Glomerular visceral epithelial cell (primary cell): ENCODE data around the gene RUNX1.
"Not testable (repeated sequence)": the region's sequence is repeated elsewhere in the genome, so short reads cannot be mapped to it uniquely, and the experiment has no call there.

ENCODE experiments used
- DNase-seq: peaks from one replicate; pipeline ENCODE4 v3.0.0-alpha.2; 2016; ENCODE audit errors: extremely low spot score

RUNX1 gene

DNA sequence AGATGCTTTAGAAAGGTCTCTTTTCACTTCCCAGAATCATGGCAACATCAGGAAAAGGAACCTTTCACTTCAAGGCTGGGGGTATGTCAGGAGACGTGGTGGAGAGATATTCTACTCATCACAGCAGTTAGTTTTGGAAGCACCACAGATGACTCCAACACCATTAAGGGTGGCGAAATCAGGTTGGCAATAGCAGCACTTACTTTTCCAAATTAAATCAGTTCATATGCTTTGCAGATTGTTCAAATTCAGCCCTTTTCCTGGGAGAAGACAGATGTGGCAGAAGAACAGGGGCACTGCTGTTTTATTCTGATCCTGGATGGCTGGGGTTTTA, 79.0 kb downstream of the RUNX1 start:
- no peak for DNase-seq

- DNase-seq, result no peak
Observed at GRCh38 chr21:34969423-34970166, 79.5 kb downstream of the RUNX1 start.

DNA sequence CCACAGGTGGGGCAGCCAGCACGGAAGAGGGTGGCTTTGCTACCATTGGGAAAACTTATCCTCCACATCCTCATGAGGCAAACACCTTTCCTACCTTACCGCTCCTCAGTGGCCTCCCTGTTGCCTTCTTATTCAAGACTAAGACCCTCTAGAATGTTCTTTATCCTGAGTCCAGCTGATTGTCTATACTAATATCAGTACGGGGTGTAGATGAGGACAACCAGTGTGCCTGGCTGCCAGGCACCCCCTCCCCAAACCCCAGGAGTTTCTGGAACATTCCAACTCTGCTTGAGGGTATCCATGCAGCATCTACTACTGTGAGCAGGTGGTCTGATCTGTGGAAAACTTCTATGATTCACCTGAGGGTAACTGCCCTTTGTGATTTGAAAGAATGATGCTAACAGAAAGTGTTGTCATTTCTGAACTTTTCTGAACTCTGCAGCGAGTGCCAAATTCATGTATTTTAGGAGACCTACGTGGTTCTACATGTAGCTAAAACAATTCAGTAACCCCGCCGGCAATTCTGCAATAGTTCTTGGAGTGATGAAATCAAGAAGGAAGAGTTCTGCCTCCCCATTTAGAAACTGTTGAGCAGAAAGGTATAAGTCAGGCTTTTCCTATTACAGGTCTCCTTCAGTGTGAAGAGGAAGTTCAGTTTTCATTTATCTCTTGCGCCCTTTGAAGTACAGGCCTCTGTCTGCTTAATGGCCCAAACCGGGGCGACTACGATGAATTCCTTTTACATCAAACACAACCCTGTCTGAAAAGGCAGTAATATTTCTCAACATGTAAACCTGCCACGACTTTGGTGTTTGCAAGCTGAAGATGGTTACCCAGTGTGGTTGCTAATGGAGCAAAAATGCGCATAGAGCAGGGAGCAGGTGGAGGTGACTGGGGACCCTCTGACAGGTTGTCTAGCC, 80.4 kb downstream of the RUNX1 start:
- DNase-seq, result no peak

DNA sequence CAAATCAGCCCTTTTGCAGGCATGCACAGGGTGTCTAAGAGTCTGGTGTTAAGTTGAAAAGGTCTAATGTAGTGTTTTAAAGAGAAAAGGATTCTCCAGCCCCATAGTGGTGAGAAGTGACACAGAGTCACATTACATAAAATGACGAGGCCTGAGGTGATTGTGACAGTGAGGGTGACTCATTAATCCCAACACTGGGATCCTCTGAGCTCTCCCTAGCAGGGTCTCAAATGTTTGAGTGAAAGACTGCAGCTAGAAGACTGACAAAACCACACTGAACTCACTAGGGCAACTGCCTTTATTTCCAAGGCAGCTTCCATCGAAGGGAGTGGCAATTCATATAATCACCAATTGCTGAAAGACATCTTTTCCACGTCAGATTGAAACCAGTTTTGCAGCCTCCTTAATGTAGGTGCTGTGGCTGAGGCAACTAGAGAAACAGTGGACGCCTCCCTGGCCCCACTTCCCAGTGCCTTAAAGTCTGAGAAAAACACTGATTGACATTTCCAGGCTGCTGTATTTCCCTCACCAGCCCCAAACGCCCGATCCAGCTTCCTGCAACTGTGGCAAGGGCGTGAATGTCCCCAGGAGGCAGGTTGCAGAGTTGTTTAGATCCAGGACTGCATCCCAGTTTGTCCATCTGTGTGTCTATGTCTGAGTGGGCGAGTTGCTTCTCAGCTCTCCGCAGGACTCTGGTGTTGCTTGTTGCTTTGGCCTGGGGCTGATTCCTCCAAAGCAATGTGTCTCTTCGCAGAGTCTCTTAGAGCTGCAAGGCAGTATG, 81.4 kb downstream of the RUNX1 start:
- no peak for DNase-seq

DNA sequence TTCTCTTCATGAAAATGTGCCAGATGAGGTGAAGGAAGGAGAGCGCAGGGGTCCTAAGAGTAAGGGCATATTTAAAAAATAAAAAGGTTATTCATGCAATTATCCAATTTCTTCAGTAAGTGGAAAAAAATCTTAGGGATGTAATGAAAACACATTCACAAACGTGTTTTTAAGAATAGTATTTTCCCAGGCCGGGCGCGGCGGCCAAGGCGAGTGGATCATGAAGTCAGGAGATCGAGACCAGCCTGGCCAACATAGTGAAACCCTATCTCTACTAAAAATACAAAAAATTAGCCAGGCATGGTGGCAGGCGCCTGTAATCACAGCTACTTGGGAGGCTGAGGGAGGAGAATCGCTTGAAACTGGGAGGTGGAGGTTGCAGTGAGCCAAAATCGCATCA, 82.2 kb downstream of the RUNX1 start:
- not testable (repeated sequence) for DNase-seq

- no peak for DNase-seq
Observed at GRCh38 chr21:34965200-34966174, 83.6 kb downstream of the RUNX1 start.

GRCh38 chr21:34962586-34963222, 86.4 kb downstream of the RUNX1 start:
- DNase-seq, result no peak

- no peak for DNase-seq
Observed at GRCh38 chr21:34962136-34962535, 87.0 kb downstream of the RUNX1 start.

GRCh38 chr21:34960687-34961086, 88.4 kb downstream of the RUNX1 start:
- no peak for DNase-seq

GRCh38 chr21:34959607-34960006, 89.5 kb downstream of the RUNX1 start:
- DNase-seq, result no peak

GRCh38 chr21:34958040-34958439, 91.1 kb downstream of the RUNX1 start:
- DNase-seq, result no peak

DNA sequence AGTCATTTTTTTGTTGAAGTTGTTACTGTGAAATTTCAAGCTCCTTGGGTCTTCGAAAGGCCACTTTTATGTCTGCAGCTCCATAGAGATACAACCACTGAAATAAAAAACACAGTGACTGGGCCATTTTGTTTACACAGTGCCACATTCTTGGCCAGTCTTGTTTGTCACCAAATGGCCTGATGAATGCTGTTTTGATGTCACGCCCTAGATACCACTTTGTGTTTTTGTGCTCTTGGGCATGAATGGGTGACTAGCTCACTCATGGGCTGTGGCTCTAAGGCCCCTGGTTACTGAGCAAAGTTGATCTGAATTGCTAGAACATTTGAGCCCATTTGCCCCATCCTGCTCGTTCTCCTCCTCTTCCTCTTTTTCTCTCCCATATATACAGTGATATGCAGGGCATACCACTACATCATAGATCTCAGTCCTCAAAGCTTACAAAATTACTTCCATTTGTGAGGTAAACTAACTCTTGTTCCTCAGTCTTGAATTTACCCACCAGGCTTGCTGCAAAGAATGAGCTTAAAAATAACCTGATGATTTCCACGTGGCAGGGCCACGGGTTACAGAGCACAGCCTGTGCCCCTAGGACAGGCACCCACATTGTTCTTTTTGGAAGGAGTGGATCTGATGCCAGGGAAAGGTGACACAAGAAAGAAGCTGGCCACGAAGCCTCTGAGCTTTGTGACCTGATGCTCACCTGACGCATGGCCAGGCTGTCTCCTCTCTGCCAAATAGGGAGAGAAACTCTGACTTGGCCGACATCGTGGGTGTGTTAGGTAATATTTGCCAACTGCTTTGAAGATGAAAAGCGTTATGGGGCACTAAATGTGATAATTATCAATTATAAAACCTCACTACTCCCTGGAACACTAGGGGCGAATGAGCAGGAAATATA, 92.4 kb downstream of the RUNX1 start:
- no peak for DNase-seq

- no peak for DNase-seq
Observed at GRCh38 chr21:34953950-34954349, 95.2 kb downstream of the RUNX1 start.

DNA sequence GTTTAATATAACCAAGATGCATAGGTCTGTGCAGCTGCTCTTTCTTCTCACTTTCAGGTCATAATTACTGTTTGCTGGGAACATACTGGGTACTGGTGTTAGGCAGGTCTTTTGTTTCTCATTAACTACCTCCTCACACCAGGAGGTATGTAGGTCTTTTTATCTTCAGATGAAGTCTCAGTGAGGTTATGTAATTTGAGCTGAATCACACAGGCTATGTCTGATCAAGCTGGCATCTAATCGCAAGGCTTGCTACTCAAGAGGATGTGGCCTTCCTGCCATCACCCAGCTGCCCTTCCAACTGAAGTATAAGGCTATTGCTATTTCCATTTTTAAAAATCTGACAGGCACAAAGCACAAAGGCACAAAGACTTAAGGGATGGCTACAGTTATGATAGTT, 96.4 kb downstream of the RUNX1 start:
- DNase-seq, result peak; percentile 61

GRCh38 chr21:34951868-34952267, 97.2 kb downstream of the RUNX1 start:
- not testable (repeated sequence) for DNase-seq

DNA sequence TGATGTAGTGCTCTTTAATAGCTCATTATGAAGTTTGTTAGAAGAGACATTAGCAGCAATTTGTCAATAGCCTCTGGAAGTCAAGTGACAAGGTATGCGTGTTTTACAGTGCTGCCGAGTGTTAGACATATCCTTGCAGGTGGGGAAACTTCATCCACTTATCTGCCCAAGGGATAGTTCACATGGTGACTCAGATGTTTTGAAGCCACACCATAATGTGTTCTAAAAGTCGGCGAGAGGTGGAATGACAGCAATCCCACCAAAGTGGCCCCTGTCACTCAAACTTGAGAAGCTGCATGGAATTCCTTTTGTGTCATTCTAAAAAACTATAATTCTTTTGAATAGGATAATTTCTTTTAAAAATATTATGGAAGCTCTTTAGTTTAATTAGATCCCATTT, 98.1 kb downstream of the RUNX1 start:
- DNase-seq, result no peak

DNA sequence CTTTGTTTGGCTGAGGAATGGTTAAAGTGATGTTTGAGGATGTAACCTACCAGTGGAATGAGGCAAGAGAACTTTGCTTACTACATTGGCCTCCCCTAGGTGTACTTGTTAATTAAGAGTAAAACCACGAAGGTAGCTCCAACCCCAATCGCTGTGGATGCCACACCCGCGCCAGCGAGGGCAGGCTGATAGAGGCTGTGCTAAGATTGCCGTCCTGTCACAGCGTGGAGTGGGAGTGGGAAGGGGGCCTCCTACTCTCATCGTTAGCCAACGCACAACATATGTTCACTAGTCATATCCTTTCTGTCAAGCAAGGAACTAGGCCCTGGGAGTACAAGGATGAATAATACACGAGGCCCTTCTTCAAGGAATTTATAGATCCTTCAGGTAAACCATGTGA, 99.6 kb downstream of the RUNX1 start:
- no peak for DNase-seq

GRCh38 chr21:34949030-34949429, 100.1 kb downstream of the RUNX1 start:
- no peak for DNase-seq

- DNase-seq, result no peak
Observed at GRCh38 chr21:34948157-34948556, 100.9 kb downstream of the RUNX1 start.
